ENCODE data around the gene SSB. TPM values are rescaled to one million over a fixed set of nuclear protein-coding genes. Genes with fewer than 3 reads are reported as not detected.

The SSB gene
- total and polyA plus RNA-seq, 4 donors: 29.9 to 61.4 (median 42.2) TPM

GRCh38 chr2:169828141-169828811 lies 29.6 kb downstream of the SSB start:
- H3K27ac ChIP-seq (ENCODE audit: low read depth in 1 of 2, low read length in 2 of 2): peak overlapping the region; percentile 83 to 87
- no peaks in the 10 kb centered on the region for H3K27me3 ChIP-seq (ENCODE audit: control insufficient read depth in 4 of 4, insufficient read depth in 4 of 4, low read length in 3 of 4)
- peak overlapping the region; percentile 52 to 65 for H3K9ac ChIP-seq (ENCODE audit: low read depth in 1 of 2, low read length in 2 of 2)
- TF ChIP-seq FOXA1 (IDR thresholded peaks at IDR 0.05) (no peak), ZBTB33 (IDR thresholded peaks at IDR 0.05) (peak; percentile 30), SP1 (IDR thresholded peaks at IDR 0.05) (peak; percentile 10), MAX (IDR thresholded peaks at IDR 0.05) (peak; percentile 15), RAD21 (IDR thresholded peaks at IDR 0.05) (peak in 1 of 2 donors; percentile 31), EGR1 (IDR thresholded peaks at IDR 0.05; ENCODE audit: low read depth in 2 of 2) (no peak), HNF4G (IDR thresholded peaks at IDR 0.05) (no peak), JUND (IDR thresholded peaks at IDR 0.05) (no peak)
- TF ChIP-seq, protein P1, sequence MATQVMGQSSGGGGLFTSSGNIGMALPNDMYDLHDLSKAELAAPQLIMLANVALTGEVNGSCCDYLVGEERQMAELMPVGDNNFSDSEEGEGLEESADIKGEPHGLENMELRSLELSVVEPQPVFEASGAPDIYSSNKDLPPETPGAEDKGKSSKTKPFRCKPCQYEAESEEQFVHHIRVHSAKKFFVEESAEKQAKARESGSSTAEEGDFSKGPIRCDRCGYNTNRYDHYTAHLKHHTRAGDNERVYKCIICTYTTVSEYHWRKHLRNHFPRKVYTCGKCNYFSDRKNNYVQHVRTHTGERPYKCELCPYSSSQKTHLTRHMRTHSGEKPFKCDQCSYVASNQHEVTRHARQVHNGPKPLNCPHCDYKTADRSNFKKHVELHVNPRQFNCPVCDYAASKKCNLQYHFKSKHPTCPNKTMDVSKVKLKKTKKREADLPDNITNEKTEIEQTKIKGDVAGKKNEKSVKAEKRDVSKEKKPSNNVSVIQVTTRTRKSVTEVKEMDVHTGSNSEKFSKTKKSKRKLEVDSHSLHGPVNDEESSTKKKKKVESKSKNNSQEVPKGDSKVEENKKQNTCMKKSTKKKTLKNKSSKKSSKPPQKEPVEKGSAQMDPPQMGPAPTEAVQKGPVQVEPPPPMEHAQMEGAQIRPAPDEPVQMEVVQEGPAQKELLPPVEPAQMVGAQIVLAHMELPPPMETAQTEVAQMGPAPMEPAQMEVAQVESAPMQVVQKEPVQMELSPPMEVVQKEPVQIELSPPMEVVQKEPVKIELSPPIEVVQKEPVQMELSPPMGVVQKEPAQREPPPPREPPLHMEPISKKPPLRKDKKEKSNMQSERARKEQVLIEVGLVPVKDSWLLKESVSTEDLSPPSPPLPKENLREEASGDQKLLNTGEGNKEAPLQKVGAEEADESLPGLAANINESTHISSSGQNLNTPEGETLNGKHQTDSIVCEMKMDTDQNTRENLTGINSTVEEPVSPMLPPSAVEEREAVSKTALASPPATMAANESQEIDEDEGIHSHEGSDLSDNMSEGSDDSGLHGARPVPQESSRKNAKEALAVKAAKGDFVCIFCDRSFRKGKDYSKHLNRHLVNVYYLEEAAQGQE (IDR thresholded peaks at IDR 0.05): peak; percentile 17
- TF ChIP-seq, protein P2, sequence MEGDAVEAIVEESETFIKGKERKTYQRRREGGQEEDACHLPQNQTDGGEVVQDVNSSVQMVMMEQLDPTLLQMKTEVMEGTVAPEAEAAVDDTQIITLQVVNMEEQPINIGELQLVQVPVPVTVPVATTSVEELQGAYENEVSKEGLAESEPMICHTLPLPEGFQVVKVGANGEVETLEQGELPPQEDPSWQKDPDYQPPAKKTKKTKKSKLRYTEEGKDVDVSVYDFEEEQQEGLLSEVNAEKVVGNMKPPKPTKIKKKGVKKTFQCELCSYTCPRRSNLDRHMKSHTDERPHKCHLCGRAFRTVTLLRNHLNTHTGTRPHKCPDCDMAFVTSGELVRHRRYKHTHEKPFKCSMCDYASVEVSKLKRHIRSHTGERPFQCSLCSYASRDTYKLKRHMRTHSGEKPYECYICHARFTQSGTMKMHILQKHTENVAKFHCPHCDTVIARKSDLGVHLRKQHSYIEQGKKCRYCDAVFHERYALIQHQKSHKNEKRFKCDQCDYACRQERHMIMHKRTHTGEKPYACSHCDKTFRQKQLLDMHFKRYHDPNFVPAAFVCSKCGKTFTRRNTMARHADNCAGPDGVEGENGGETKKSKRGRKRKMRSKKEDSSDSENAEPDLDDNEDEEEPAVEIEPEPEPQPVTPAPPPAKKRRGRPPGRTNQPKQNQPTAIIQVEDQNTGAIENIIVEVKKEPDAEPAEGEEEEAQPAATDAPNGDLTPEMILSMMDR (IDR thresholded peaks at IDR 0.05; ENCODE audit: low read depth, low read length, missing input control): no peak
- DNase-seq (ENCODE audit: low spot score): peak; percentile 56
- peaks cover 11 to 38% (median 24%) of the 10 kb centered on the region in 4 donors for H3K4me1 ChIP-seq (ENCODE audit: control insufficient read depth in 4 of 4, insufficient read depth in 4 of 4, low read length in 3 of 4)
- WGBS: under 1% methylated on average over 13 of the region's 13 CpGs
- no peaks in the 10 kb centered on the region for H3K9me3 ChIP-seq (ENCODE audit: control insufficient read depth in 4 of 4, low read length in 3 of 4)
- H3K4me3 ChIP-seq (ENCODE audit: low read depth in 1 of 3, low read length in 3 of 3): peak overlapping the region; percentile 89 to 98 (median 93)
- no peaks in the 10 kb centered on the region for H3K36me3 ChIP-seq (ENCODE audit: control insufficient read depth in 4 of 4, insufficient read depth in 3 of 4, low read depth in 1 of 4, low read length in 3 of 4)

- no peaks in the 10 kb centered on the region for H3K36me3 ChIP-seq (ENCODE audit: control insufficient read depth in 4 of 4, insufficient read depth in 3 of 4, low read depth in 1 of 4, low read length in 3 of 4)
- no peak overlapping the region for H3K9ac ChIP-seq (ENCODE audit: low read depth in 1 of 2, low read length in 2 of 2)
- no peaks in the 10 kb centered on the region for H3K27me3 ChIP-seq (ENCODE audit: control insufficient read depth in 4 of 4, insufficient read depth in 4 of 4, low read length in 3 of 4)
- H3K4me3 ChIP-seq (ENCODE audit: low read depth in 1 of 3, low read length in 3 of 3): no peak overlapping the region
- no peak overlapping the region for H3K27ac ChIP-seq (ENCODE audit: low read depth in 1 of 2, low read length in 2 of 2)
- H3K9me3 ChIP-seq (ENCODE audit: control insufficient read depth in 4 of 4, low read length in 3 of 4): no peaks in the 10 kb centered on the region
- peaks cover 2 to 18% (median 10%) of the 10 kb centered on the region in 4 donors for H3K4me1 ChIP-seq (ENCODE audit: control insufficient read depth in 4 of 4, insufficient read depth in 4 of 4, low read length in 3 of 4)
- DNase-seq (ENCODE audit: low spot score): no peak
- TF ChIP-seq ATF3 (IDR thresholded peaks at IDR 0.05) (no peak), NR2F2 (IDR thresholded peaks at IDR 0.05) (no peak)
- 94% methylated on average over 1 of the region's 1 CpG for WGBS
Observed at GRCh38 chr2:169834401-169834800, 35.7 kb downstream of the SSB start.

All from liver (tissue), 9 donors.